H7 (cell line): ENCODE measurements around the gene NXPE3. TPM values are rescaled to one million over a fixed set of nuclear protein-coding genes. Genes with fewer than 3 reads are reported as not detected.

Experiments used
- DNase-seq: peaks from one replicate; pipeline ENCODE4 v3.0.0; 2012
- H3K27me3 ChIP-seq: 2 replicates; pipeline ENCODE4 v1.6.0; 2011; ENCODE audit warnings: mild to moderate bottlenecking, low read length; ENCODE audit not compliant: control insufficient read depth, insufficient read depth
- H3K36me3 ChIP-seq: replicated peaks from 2 replicates; pipeline ENCODE4 v1.5.1; 2011; ENCODE audit warnings: low read length; ENCODE audit not compliant: control insufficient read depth, insufficient read depth
- H3K4me3 ChIP-seq: 2 replicates; pipeline ENCODE4 v1.5.1; 2011; ENCODE audit warnings: low read depth, mild to moderate bottlenecking, control low read depth, low read length, moderate library complexity; ENCODE audit not compliant: insufficient read depth
- total RNA-seq: library from RNA; depleted of rRNA; stranded (reverse); fragments of >200 nt; shearing (Covaris generic); gene quantifications from 2 replicates; pipeline ENCODE4 v1.2.3, GENCODE V29; 2014

The NXPE3 gene
- total RNA-seq, 1 experiment from 2014 or later: 5.7 TPM

DNA sequence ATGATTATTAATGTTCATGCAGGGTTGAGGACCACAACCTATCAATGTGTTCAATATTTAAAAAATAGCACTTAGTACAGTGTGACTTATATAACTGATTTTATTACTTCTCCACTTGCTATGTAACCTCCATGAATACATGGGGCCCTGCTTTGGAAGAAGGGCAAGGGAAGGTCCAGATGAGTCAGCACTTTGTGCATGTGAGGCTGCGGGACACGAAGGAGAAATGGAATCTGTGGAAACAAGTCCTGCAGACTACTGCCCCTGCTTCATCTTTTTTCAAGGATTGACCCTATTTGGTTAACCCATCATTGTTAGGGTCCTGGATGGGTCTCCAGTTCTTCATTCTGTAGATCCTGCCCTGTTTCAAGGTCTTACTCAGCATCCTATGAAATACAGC, 1.6 kb downstream of the NXPE3 start:
- peak; percentile 37 for DNase-seq
- Histone ChIP-seq H3K36me3 (peaks cover 10% of the 10 kb centered on the region), H3K4me3 (no peak overlapping the region), H3K27me3 (no peaks in the 10 kb centered on the region; the same call in 1 of the 2 replicates)

DNA sequence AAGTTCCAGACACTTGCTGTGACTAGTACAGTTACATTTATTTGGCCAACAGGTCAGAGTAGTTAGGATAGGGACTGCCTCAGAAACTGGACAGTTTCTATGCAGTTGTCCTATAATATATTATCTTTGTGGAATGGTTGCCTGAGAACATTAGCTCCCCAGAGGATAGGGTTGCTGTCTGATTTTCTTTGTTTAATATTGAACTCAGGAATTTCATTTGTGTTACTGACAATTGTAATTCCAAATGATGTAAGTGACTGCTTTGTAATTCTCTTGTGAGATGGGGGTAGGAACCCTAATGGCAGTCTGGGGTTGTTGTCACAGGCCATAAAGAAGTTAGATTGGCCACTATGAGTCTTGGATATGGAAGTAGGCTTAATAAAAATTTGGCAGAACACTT, 2.2 kb downstream of the NXPE3 start:
- peak; percentile 22 for DNase-seq
- H3K36me3 ChIP-seq: peaks cover 12% of the 10 kb centered on the region
- H3K4me3 ChIP-seq: no peak overlapping the region
- H3K27me3 ChIP-seq: no peaks in the 10 kb centered on the region; the same call in 1 of the 2 replicates

- Histone ChIP-seq H3K36me3 (peaks cover 17% of the 10 kb centered on the region), H3K4me3 (no peak overlapping the region), H3K27me3 (no peaks in the 10 kb centered on the region)
- no peak for DNase-seq
These were observed 6.0 kb downstream of the NXPE3 start for GRCh38 chr3:101784855-101785613.

GRCh38 chr3:101791778-101792177, 12.8 kb downstream of the NXPE3 start:
- DNase-seq: no peak
- Histone ChIP-seq H3K4me3 (no peak overlapping the region), H3K27me3 (no peaks in the 10 kb centered on the region), H3K36me3 (peaks cover 5% of the 10 kb centered on the region; the same call in 1 of the 2 replicates)

- no peak for DNase-seq
- no peaks in the 10 kb centered on the region for H3K27me3 ChIP-seq
- peaks cover 2% of the 10 kb centered on the region; the same call in 1 of the 2 replicates for H3K36me3 ChIP-seq
- no peak overlapping the region for H3K4me3 ChIP-seq
These were observed 17.2 kb downstream of the NXPE3 start for GRCh38 chr3:101796077-101796680.

- Histone ChIP-seq H3K4me3 (no peak overlapping the region), H3K27me3 (no peaks in the 10 kb centered on the region), H3K36me3 (peaks cover 7% of the 10 kb centered on the region)
- DNase-seq: no peak
These were observed 22.2 kb downstream of the NXPE3 start for GRCh38 chr3:101801174-101801573.

DNA sequence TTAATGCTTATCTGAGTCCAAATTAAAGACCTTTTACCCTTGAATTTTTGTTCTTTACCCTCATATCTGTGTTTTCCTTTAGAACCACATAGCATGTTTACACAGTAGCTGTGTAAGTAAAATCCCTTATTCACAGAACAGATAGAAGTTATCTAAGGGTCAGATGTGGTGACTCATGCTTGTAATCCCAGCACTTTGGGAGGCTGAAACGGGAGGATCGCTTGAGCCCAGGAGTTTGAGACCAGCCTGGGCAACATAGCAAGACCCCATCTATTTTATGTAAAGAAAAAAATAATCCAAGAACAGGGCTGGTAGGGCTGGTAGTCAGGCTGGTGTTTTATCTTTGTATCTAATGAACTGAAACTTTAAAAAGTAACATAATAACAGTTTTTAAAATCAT, 23.2 kb downstream of the NXPE3 start:
- no peaks in the 10 kb centered on the region for H3K27me3 ChIP-seq
- peaks cover 7% of the 10 kb centered on the region for H3K36me3 ChIP-seq
- H3K4me3 ChIP-seq: no peak overlapping the region
- no peak for DNase-seq

DNA sequence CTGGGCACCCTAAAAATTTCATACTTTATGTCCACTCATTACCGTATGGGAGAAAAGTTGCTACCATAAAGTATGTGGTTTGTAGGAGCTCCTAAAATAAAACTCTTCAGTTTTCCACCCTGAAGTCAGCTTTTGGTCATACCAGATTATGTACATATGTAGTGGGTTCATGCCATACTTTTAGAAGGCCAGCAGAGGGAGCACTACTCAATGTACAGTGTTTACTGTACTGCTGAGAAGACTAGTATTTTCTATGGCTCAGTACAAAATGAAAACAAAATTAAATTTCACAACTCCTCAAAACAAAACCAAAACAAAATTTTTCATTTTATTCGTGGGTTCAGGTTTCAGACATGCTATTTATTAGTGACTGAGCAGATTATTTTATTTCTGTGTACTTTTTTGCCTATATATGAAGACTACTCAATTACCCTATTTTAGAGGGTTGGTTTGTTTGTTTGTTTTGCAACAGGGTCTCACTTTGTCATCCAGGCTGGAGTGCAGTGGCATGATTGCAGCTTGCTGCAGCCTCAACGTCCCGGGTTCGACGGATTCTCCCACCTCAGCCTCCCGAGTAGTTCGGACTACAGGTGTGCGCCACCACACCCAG, 24.3 kb downstream of the NXPE3 start:
- peak; percentile 25 for DNase-seq
- H3K27me3 ChIP-seq: no peaks in the 10 kb centered on the region
- peaks cover 7% of the 10 kb centered on the region for H3K36me3 ChIP-seq
- H3K4me3 ChIP-seq: no peak overlapping the region

DNA sequence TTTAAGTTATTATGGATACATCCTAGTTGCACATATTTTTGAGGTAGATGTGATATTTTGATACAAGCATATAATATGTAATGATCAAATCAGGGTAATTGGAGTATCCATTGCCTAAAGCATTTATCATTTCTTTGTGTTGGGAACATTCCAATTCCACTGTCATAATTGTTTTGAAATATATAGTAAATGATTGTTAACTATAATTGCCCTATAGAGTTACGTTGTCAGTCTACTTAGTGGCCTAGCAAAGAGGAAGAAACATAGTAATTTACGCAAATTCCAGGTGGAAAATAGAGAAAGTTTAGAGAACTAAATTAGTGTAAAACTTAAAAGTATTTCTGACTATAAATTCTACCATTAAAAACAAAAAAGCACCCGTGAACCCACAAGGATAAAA, 24.9 kb downstream of the NXPE3 start:
- Histone ChIP-seq H3K36me3 (peaks cover 7% of the 10 kb centered on the region), H3K27me3 (no peaks in the 10 kb centered on the region), H3K4me3 (no peak overlapping the region)
- no peak for DNase-seq

DNA sequence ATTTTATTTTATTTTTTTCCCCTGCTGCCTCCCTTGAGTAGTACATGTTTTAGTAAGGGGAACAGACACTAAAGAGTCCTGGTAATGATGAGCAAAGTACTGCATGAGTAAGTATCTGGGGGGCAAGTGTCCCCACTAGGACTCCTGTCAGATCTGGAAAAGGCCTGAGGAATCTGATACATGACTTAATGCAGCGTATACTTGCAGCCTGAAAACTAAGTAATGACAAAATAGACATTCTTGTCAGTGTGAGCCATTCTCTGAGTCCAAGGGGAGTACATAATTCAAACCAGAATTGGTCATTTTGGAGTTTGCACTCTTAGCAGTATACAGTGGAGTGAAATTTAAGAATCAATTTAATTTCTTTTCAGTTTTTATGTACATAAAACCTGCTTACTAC, 27.5 kb downstream of the NXPE3 start:
- peaks cover 4% of the 10 kb centered on the region for H3K36me3 ChIP-seq
- H3K27me3 ChIP-seq: no peaks in the 10 kb centered on the region
- no peak overlapping the region for H3K4me3 ChIP-seq
- DNase-seq: no peak

DNA sequence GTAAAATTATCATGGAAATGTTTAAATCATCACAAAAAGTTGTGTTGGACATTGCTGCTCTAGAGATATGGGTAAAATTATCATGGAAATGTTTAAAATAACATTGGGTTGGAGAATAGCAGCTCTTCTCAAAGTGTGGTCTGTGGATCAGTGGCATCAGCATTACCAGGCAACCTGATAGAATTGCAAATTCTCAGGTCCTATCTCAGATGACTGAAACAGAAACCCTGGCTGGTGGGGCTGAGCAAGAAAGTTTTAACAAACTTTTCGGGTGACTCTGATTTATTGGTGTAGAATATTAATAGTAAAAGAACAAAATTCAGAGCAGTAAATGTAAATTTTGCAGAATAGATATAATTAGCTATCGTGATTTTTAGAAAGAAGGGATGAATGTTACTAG, 28.9 kb downstream of the NXPE3 start:
- peaks cover 2% of the 10 kb centered on the region; the same call in 1 of the 2 replicates for H3K36me3 ChIP-seq
- H3K4me3 ChIP-seq: no peak overlapping the region
- no peak for DNase-seq
- no peaks in the 10 kb centered on the region for H3K27me3 ChIP-seq

DNA sequence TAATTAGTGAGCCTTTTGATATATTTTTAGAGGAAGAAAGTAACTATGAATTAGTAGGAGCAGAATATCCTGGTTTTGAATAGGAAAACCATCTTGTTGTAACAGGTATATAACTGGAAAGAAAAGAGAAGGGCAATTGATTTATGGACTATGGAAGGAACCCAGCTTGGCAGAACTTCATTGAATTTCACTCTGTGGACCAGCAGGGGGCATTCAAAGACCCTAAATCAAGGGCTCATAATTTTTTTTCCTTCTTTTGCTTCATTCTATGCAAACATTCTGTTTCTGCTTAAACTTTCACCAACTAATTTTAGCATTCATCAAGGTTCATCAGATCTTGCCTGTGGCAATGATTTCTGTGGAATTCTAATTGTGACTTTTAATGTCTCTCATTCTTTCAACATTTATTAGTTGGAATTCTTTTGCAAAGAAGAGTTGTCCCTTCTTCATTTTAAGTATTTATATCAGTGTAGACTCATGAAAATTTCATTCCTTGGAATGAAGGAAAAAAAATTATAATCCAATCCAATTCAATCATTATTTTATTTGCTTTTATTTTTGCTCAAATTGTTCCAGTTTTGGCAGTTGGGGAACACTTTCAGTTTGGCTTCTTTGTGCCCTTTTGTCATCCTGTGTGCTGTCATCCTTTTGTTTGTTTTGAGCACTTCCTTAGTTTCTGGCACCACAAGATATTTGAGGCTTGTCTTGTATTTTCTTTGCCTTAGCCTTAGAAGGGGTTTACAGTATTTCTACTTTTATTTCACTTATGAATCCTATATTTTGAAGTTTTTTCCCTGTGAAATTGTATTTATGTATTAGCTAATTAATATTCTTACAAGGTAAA, 30.4 kb downstream of the NXPE3 start:
- Histone ChIP-seq H3K36me3 (no peaks in the 10 kb centered on the region), H3K4me3 (no peak overlapping the region), H3K27me3 (no peaks in the 10 kb centered on the region)
- DNase-seq: peak; percentile 39

GRCh38 chr3:101810022-101810418, 31.0 kb downstream of the NXPE3 start:
- Histone ChIP-seq H3K36me3 (no peaks in the 10 kb centered on the region), H3K27me3 (no peaks in the 10 kb centered on the region), H3K4me3 (no peak overlapping the region)
- DNase-seq: no peak

GRCh38 chr3:101811875-101812274, 32.9 kb downstream of the NXPE3 start:
- no peak overlapping the region for H3K4me3 ChIP-seq
- no peaks in the 10 kb centered on the region for H3K27me3 ChIP-seq
- no peaks in the 10 kb centered on the region for H3K36me3 ChIP-seq
- no peak for DNase-seq
